B cell (primary cell): ENCODE results near the gene VAMP4.

Source experiments
- CTCF ChIP-seq: fragments of 200-600 bp; IDR thresholded peaks from one replicate; pipeline ENCODE4 v1.8.0; 2022; ENCODE audit warnings: antibody characterized with exemption, mild to moderate bottlenecking
- EZH2 ChIP-seq: IDR thresholded peaks from 2 replicates; pipeline ENCODE4 v1.6.1; 2012; ENCODE audit warnings: borderline replicate concordance, low read depth, mild to moderate bottlenecking, moderate library complexity, low read length; ENCODE audit not compliant: insufficient read depth, poor library complexity, severe bottlenecking

- TF ChIP-seq EZH2: no peak
- no peak for TF ChIP-seq CTCF
Observed at GRCh38 chr1:171763764-171764163, 21.9 kb upstream of the VAMP4 start.
